Cardiac muscle cell (in vitro differentiated cells and primary cell): ENCODE results near the gene CPTP. TPM values are rescaled to one million over a fixed set of nuclear protein-coding genes. Genes with fewer than 3 reads are reported as not detected.

Source experiments
- DNase-seq, 2 donors: peaks; one replicate each; pipeline versions ENCODE4 v3.0.0 to v3.0.0-alpha.2; 2010 to 2017; ENCODE audit warnings: low read depth in 1 of 2, low spot score in 1 of 2
- H3K27ac ChIP-seq: fragments of 200-600 bp; sonication (generic); 2 replicates; pipeline ENCODE4 v1.5.1; 2016
- H3K27me3 ChIP-seq: fragments of 200-600 bp; sonication (generic); 2 replicates; pipeline ENCODE4 v1.6.0; 2016; ENCODE audit warnings: control low read depth
- H3K36me3 ChIP-seq: fragments of 200-600 bp; sonication (generic); 2 replicates; pipeline ENCODE4 v1.5.1; 2016; ENCODE audit warnings: control low read depth
- H3K4me1 ChIP-seq: fragments of 200-600 bp; sonication (generic); 2 replicates; pipeline ENCODE4 v1.8.1; 2017; ENCODE audit warnings: low read depth, mild to moderate bottlenecking, mixed run types
- H3K4me3 ChIP-seq: fragments of 200-600 bp; sonication (generic); 2 replicates; pipeline ENCODE4 v1.5.1; 2016; ENCODE audit warnings: mild to moderate bottlenecking
- H3K9me3 ChIP-seq: fragments of 200-600 bp; sonication (generic); 2 replicates; pipeline ENCODE4 v1.5.1; 2017; ENCODE audit warnings: low read depth, mild to moderate bottlenecking, control low read depth
- CTCF ChIP-seq: IDR thresholded peaks from 2 replicates; pipeline ENCODE4 v1.5.1; 2012; ENCODE audit warnings: low read depth, mild to moderate bottlenecking, low read length
- polyA plus RNA-seq: library from polyadenylated mRNA; unstranded; fragments of >200 nt; fragmentation: Nextera tagmentation; extraction: Ambion mirVana; gene quantifications from 2 replicates; pipeline ENCODE4 v1.2.1, GENCODE V29; 2016
- total RNA-seq: library from RNA; depleted of rRNA; stranded (reverse); fragments of >200 nt; gene quantifications from 2 replicates; pipeline ENCODE4 v1.2.3, GENCODE V29; 2016

Gene CPTP
- total and polyA plus RNA-seq, 2 experiments from 2014 or later, result 33.7 to 38.5 TPM

- Histone ChIP-seq H3K9me3 (no peaks in the 10 kb centered on the region), H3K4me1 (no peaks in the 10 kb centered on the region), H3K27me3 (no peaks in the 10 kb centered on the region), H3K4me3 (no peak overlapping the region), H3K36me3 (peaks cover 3% of the 10 kb centered on the region), H3K27ac (no peak overlapping the region)
- no peak for DNase-seq
- no peak for TF ChIP-seq CTCF
Measured at GRCh38 chr1:1332031-1332755, 7.6 kb downstream of the CPTP start.

- H3K4me1 ChIP-seq, result no peaks in the 10 kb centered on the region
- no peak for DNase-seq
- no peak for TF ChIP-seq CTCF
- H3K27ac ChIP-seq, result no peak overlapping the region
- peaks cover 4% of the 10 kb centered on the region for H3K36me3 ChIP-seq
- H3K9me3 ChIP-seq, result no peaks in the 10 kb centered on the region
- H3K27me3 ChIP-seq, result no peaks in the 10 kb centered on the region
- no peak overlapping the region for H3K4me3 ChIP-seq
Measured at GRCh38 chr1:1332774-1333480, 8.3 kb downstream of the CPTP start.

GRCh38 chr1:1333551-1334241 lies 9.1 kb downstream of the CPTP start:
- H3K4me1 ChIP-seq, result no peaks in the 10 kb centered on the region
- H3K27ac ChIP-seq, result no peak overlapping the region

GRCh38 chr1:1334835-1335234 lies 10.2 kb downstream of the CPTP start:
- DNase-seq, result peak in 1 of 2 donors; percentile 91
- Histone ChIP-seq H3K36me3 (peaks cover 2% of the 10 kb centered on the region), H3K4me1 (no peaks in the 10 kb centered on the region), H3K27ac (no peak overlapping the region), H3K27me3 (no peaks in the 10 kb centered on the region), H3K4me3 (no peak overlapping the region), H3K9me3 (no peaks in the 10 kb centered on the region)
- TF ChIP-seq CTCF, result no peak

More at GRCh38 chr1:1333551-1334241, 9.1 kb downstream of the CPTP start:
- H3K36me3 ChIP-seq, result peaks cover 2% of the 10 kb centered on the region
- DNase-seq, result no peak
- H3K9me3 ChIP-seq, result no peaks in the 10 kb centered on the region
- no peak overlapping the region for H3K4me3 ChIP-seq
- H3K27me3 ChIP-seq, result no peaks in the 10 kb centered on the region
- no peak for TF ChIP-seq CTCF

- TF ChIP-seq CTCF, result no peak
- no peak for DNase-seq
Measured at GRCh38 chr1:1335283-1335682, 10.7 kb downstream of the CPTP start.

More at GRCh38 chr1:1335283-1335682, 10.7 kb downstream of the CPTP start:
- H3K9me3 ChIP-seq, result no peaks in the 10 kb centered on the region
- no peaks in the 10 kb centered on the region for H3K4me1 ChIP-seq
- peaks cover 2% of the 10 kb centered on the region for H3K36me3 ChIP-seq
- H3K27me3 ChIP-seq, result no peaks in the 10 kb centered on the region
- no peak overlapping the region for H3K4me3 ChIP-seq
- H3K27ac ChIP-seq, result no peak overlapping the region
